ENCODE results near the gene LYZL2. TPM values are rescaled to one million over a fixed set of nuclear protein-coding genes. Genes with fewer than 3 reads are reported as not detected.

The LYZL2 gene
- total RNA-seq, 1 experiment from 2014 or later: not detected

- CTCF ChIA-PET: no interaction called here
These were observed 40.1 kb downstream of the LYZL2 start for GRCh38 chr10:30589441-30589840.

GRCh38 chr10:30587522-30588031 lies 42.0 kb downstream of the LYZL2 start:
- POLR2A ChIA-PET (ENCODE audit: low non-redundant PET): no interaction called here
- Histone ChIP-seq H3K4me3 (ENCODE audit: low read depth, low read length, poor library complexity, severe bottlenecking) (no peak overlapping the region), H3K27me3 (replicated peaks; ENCODE audit: insufficient read depth, low read depth, low read length, poor library complexity) (no peaks in the 10 kb centered on the region), H3K4me1 (ENCODE audit: insufficient read depth, low read length, poor library complexity, severe bottlenecking) (no peaks in the 10 kb centered on the region), H3K27ac (ENCODE audit: low read depth, low read length, poor library complexity, severe bottlenecking) (no peak overlapping the region), H3K36me3 (ENCODE audit: insufficient read depth, low read length, poor library complexity, severe bottlenecking) (no peaks in the 10 kb centered on the region), H3K9me3 (ENCODE audit: low read depth, low read length, poor library complexity, severe bottlenecking) (no peaks in the 10 kb centered on the region)
- DNase-seq (ENCODE audit: low spot score): no peak
- intact Hi-C loops (cut with micrococcal nuclease; ENCODE audit: unreplicated experiment): no loop called here
- CTCF ChIA-PET: interaction anchor here (0.6 kb wide), 1 partner anchor 1074 kb away, joined by 4 read pairs; no protein-coding TSS in a partner anchor
- no TSS peak for BruUV-seq (replicated peaks)
- no peak for TF ChIP-seq EZH2 (IDR thresholded peaks at IDR 0.05; ENCODE audit: borderline replicate concordance, low read depth, low read length, poor library complexity, severe bottlenecking)

More at GRCh38 chr10:30589441-30589840, 40.1 kb downstream of the LYZL2 start:
- no peaks in the 10 kb centered on the region for H3K27me3 ChIP-seq (replicated peaks; ENCODE audit: insufficient read depth, low read depth, low read length, poor library complexity)
- DNase-seq (ENCODE audit: low spot score): no peak
- H3K4me3 ChIP-seq (ENCODE audit: low read depth, low read length, poor library complexity, severe bottlenecking): no peak overlapping the region
- H3K9me3 ChIP-seq (ENCODE audit: low read depth, low read length, poor library complexity, severe bottlenecking): no peaks in the 10 kb centered on the region
- intact Hi-C loops (cut with micrococcal nuclease; ENCODE audit: unreplicated experiment): no loop called here
- H3K4me1 ChIP-seq (ENCODE audit: insufficient read depth, low read length, poor library complexity, severe bottlenecking): no peaks in the 10 kb centered on the region
- TF ChIP-seq EZH2 (IDR thresholded peaks at IDR 0.05; ENCODE audit: borderline replicate concordance, low read depth, low read length, poor library complexity, severe bottlenecking) (no peak), CTCF (conservative IDR thresholded peaks at IDR 0.05; ENCODE audit: low read depth, low read length) (no peak)
- H3K27ac ChIP-seq (ENCODE audit: low read depth, low read length, poor library complexity, severe bottlenecking): no peak overlapping the region
- no peaks in the 10 kb centered on the region for H3K36me3 ChIP-seq (ENCODE audit: insufficient read depth, low read length, poor library complexity, severe bottlenecking)
- POLR2A ChIA-PET (ENCODE audit: low non-redundant PET): no interaction called here
- BruUV-seq (replicated peaks): no TSS peak

- Histone ChIP-seq H3K4me1 (ENCODE audit: insufficient read depth, low read length, poor library complexity, severe bottlenecking) (no peaks in the 10 kb centered on the region), H3K9me3 (ENCODE audit: low read depth, low read length, poor library complexity, severe bottlenecking) (no peaks in the 10 kb centered on the region), H3K27me3 (replicated peaks; ENCODE audit: insufficient read depth, low read depth, low read length, poor library complexity) (no peaks in the 10 kb centered on the region), H3K4me3 (ENCODE audit: low read depth, low read length, poor library complexity, severe bottlenecking) (no peak overlapping the region), H3K36me3 (ENCODE audit: insufficient read depth, low read length, poor library complexity, severe bottlenecking) (no peaks in the 10 kb centered on the region), H3K27ac (ENCODE audit: low read depth, low read length, poor library complexity, severe bottlenecking) (no peak overlapping the region)
- ChIA-PET POLR2A (ENCODE audit: low non-redundant PET) (no interaction called here), CTCF (no interaction called here)
- no TSS peak for BruUV-seq (replicated peaks)
- no peak for DNase-seq (ENCODE audit: low spot score)
- no peak for TF ChIP-seq CTCF (conservative IDR thresholded peaks at IDR 0.05; ENCODE audit: low read depth, low read length)
- TF ChIP-seq EZH2 (IDR thresholded peaks at IDR 0.05; ENCODE audit: borderline replicate concordance, low read depth, low read length, poor library complexity, severe bottlenecking): no peak
- intact Hi-C loops (cut with micrococcal nuclease; ENCODE audit: unreplicated experiment): no loop called here
These were observed 42.7 kb downstream of the LYZL2 start for GRCh38 chr10:30586828-30587227.

All from A673 (cell line).